CD8-positive, alpha-beta memory T cell (primary cell): ENCODE results near the gene CDT1. TPM values are rescaled to one million over a fixed set of nuclear protein-coding genes. Genes with fewer than 3 reads are reported as not detected.

ENCODE experiments used
- CTCF ChIA-PET: fragments of 350-600 bp; sonication (Branson Sonifier 250); formaldehyde crosslinking; loops from one replicate; lab custom pipeline; 2021; ENCODE audit warnings: antibody characterized with exemption; lab: Charles Lee
- POLR2A ChIA-PET: fragments of 350-600 bp; sonication (Branson Sonifier 250); formaldehyde crosslinking; loops from one replicate; lab custom pipeline; 2021; ENCODE audit warnings: antibody characterized with exemption; lab: Charles Lee
- DNase-seq, 5 donors: peaks; one replicate each; pipeline versions ENCODE4 v3.0.0 to v3.0.0-alpha.2; 2020 to 2022; ENCODE audit warnings: mixed read lengths in 1 of 5
- H3K27ac ChIP-seq: one replicate; pipeline ENCODE4 v1.7.0; 2013; ENCODE audit warnings: low read depth, mild to moderate bottlenecking, low read length, moderate library complexity
- H3K27me3 ChIP-seq: 2 replicates; pipeline ENCODE4 v1.7.0; 2013; ENCODE audit warnings: low read length, mild to moderate bottlenecking; ENCODE audit not compliant: insufficient read depth, poor library complexity, severe bottlenecking
- H3K36me3 ChIP-seq: 2 replicates; pipeline ENCODE4 v1.7.0; 2013; ENCODE audit warnings: mild to moderate bottlenecking, low read length, moderate library complexity; ENCODE audit not compliant: insufficient read depth
- H3K4me1 ChIP-seq: 2 replicates; pipeline ENCODE4 v1.7.0; 2013; ENCODE audit warnings: mild to moderate bottlenecking, low read length, moderate library complexity; ENCODE audit not compliant: insufficient read depth
- H3K4me3 ChIP-seq: 2 replicates; pipeline ENCODE4 v1.7.0; 2013; ENCODE audit warnings: mild to moderate bottlenecking, low read length
- H3K9me3 ChIP-seq: 2 replicates; pipeline ENCODE4 v1.7.0; 2013; ENCODE audit warnings: mild to moderate bottlenecking, low read length
- H3K27ac Mint-ChIP-seq, 8 donors: one replicate each; pipeline ENCODE4 v1.8.0; 2020 to 2021; ENCODE audit warnings: mixed read lengths in 8 of 8, mild to moderate bottlenecking in 6 of 8, inconsistent platforms in 3 of 8, moderate library complexity in 3 of 8
- H3K27me3 Mint-ChIP-seq, 2 donors: one replicate each; pipeline ENCODE4 v1.8.0; 2020 to 2021; ENCODE audit warnings: mixed read lengths in 2 of 2, mild to moderate bottlenecking in 1 of 2, moderate library complexity in 1 of 2
- H3K36me3 Mint-ChIP-seq, 3 donors: one replicate each; pipeline ENCODE4 v1.8.0; 2020 to 2021; ENCODE audit warnings: mixed read lengths in 3 of 3, inconsistent platforms in 1 of 3, mild to moderate bottlenecking in 1 of 3
- H3K4me1 Mint-ChIP-seq, 3 donors: one replicate each; pipeline ENCODE4 v1.8.0; 2020 to 2021; ENCODE audit warnings: mixed read lengths in 3 of 3, inconsistent platforms in 1 of 3, mild to moderate bottlenecking in 1 of 3
- H3K4me3 Mint-ChIP-seq, 7 donors: one replicate each; pipeline ENCODE4 v1.8.0; 2020 to 2021; ENCODE audit warnings: mixed read lengths in 7 of 7, mild to moderate bottlenecking in 6 of 7, moderate library complexity in 4 of 7, inconsistent platforms in 2 of 7
- H3K9me3 Mint-ChIP-seq, 5 donors: one replicate each; pipeline ENCODE4 v1.8.0; 2020 to 2022; ENCODE audit warnings: mixed read lengths in 5 of 5, mild to moderate bottlenecking in 3 of 5, moderate library complexity in 2 of 5, inconsistent platforms in 1 of 5
- polyA plus RNA-seq: library from polyadenylated mRNA; unstranded; fragments of 300-500 nt; fragmentation: Illumina TruSeq; gene quantifications from one replicate; pipeline ENCODE4 v1.2.3, GENCODE V29; 2021
- total RNA-seq, 2 experiments: library from RNA; stranded (reverse); gene quantifications; one replicate each; pipeline ENCODE4 v1.2.3, GENCODE V29; 2021

Gene CDT1
- total and polyA plus RNA-seq, 3 experiments from 2014 or later, result 0.26 to 106 (median 97.6) TPM

- peaks cover 10 to 48% (median 13%) of the 10 kb centered on the region in 3 donors for H3K4me1 Mint-ChIP-seq
- peaks cover 0 to 1% (median 0%) of the 10 kb centered on the region in 3 donors for H3K36me3 Mint-ChIP-seq
- ChIA-PET POLR2A (interaction anchor here (0.9 to 1.5 kb wide), 2 partner anchors 9 to 98 kb away, joined by 3 read pairs; no protein-coding TSS in a partner anchor), CTCF (interaction anchor here (0.6 to 3.4 kb wide), 5 partner anchors 11 to 209 kb away, joined by 3 to 18 read pairs (median 6); partner anchors contain the start of gene APRT)
- H3K27me3 ChIP-seq, result no peaks in the 10 kb centered on the region
- peaks cover 0 to 2% (median 0%) of the 10 kb centered on the region in 5 donors for H3K9me3 Mint-ChIP-seq
- H3K9me3 ChIP-seq, result no peaks in the 10 kb centered on the region
- H3K4me3 Mint-ChIP-seq, result peak overlapping the region in 4 of 7 donors; percentile 21 to 73 (median 38)
- peak overlapping the region; percentile 47 for H3K27ac ChIP-seq
- H3K27ac Mint-ChIP-seq, result peak overlapping the region in 4 of 8 donors; percentile 9 to 95 (median 59)
- H3K36me3 ChIP-seq, result no peaks in the 10 kb centered on the region
- no peaks in the 10 kb centered on the region for H3K27me3 Mint-ChIP-seq
- H3K4me1 ChIP-seq, result peaks cover 30% of the 10 kb centered on the region
- no peak overlapping the region for H3K4me3 ChIP-seq
- DNase-seq, result no peak
These were observed 3.4 kb upstream of the CDT1 start for GRCh38 chr16:88800277-88800592.

- peaks cover 0 to 9% (median 0%) of the 10 kb centered on the region in 3 donors for H3K36me3 Mint-ChIP-seq
- CTCF ChIA-PET, result interaction anchor here (1.0 to 2.1 kb wide), 3 partner anchors 11 to 67 kb away, joined by 3 to 11 read pairs (median 10); no protein-coding TSS in a partner anchor
These were observed 573 bp downstream of the CDT1 start for GRCh38 chr16:88804173-88804551.

DNA sequence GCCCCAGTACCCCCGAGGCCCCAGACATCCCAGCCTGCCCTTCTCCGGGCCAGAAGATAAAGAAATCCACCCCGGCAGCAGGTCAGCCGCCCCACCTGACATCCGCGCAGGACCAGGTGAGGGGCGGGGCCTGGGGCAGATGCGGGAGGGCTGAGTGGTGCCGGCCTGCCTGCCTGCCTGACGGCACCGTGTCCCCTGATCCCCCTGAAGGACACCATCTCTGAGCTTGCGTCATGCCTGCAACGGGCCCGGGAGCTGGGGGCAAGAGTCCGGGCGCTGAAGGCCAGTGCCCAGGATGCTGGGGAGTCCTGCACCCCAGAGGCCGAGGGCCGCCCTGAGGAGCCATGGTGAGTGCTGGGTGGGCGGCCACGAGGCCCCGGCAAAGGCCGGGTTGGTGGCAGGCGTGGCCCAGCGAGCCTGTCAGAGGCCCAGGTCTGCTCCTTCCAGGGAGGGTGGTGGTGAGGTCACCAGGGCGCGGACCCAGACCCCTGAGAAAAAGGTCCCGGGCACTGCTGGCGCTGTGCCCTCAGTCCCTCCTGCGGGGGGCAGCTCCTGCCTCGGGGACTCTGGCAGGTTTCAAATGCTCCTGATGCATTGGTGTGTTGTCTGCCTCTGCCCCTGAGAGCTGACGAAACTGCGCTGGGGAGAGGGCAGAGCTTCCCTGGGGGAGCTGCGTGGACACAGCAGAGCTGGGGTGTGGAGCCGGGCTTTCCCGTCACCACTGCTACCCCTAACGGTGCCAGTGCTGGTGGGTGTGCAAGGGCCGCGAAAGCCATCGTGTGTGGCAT lies 1.2 kb downstream of the CDT1 start:
- CTCF ChIA-PET, result interaction anchor here (1.0 to 4.9 kb wide), 3 partner anchors 11 to 67 kb away, joined by 3 to 15 read pairs (median 10); no protein-coding TSS in a partner anchor
- no peaks in the 10 kb centered on the region for H3K27me3 ChIP-seq
- peak overlapping the region; percentile 57 for H3K27ac ChIP-seq
- peaks cover 0 to 14% (median 0%) of the 10 kb centered on the region in 3 donors for H3K36me3 Mint-ChIP-seq
- POLR2A ChIA-PET, result no interaction called here
- peaks cover 9% of the 10 kb centered on the region for H3K36me3 ChIP-seq
- H3K27ac Mint-ChIP-seq, result peak overlapping the region in 2 of 8 donors; percentile 23 to 29
- peaks cover 0 to 2% (median 0%) of the 10 kb centered on the region in 5 donors for H3K9me3 Mint-ChIP-seq
- H3K4me1 ChIP-seq, result peaks cover 17% of the 10 kb centered on the region
- H3K27me3 Mint-ChIP-seq, result no peaks in the 10 kb centered on the region
- peaks cover 6 to 36% (median 10%) of the 10 kb centered on the region in 3 donors for H3K4me1 Mint-ChIP-seq
- H3K4me3 ChIP-seq, result no peak overlapping the region
- no peaks in the 10 kb centered on the region for H3K9me3 ChIP-seq
- peak in 2 of 5 donors; percentile 15 to 26 for DNase-seq
- peak overlapping the region in 5 of 7 donors; percentile 11 to 55 (median 37) for H3K4me3 Mint-ChIP-seq

More at GRCh38 chr16:88804173-88804551, 573 bp downstream of the CDT1 start:
- Mint-ChIP-seq H3K27me3 (no peaks in the 10 kb centered on the region), H3K4me1 (peaks cover 6 to 35% (median 10%) of the 10 kb centered on the region in 3 donors), H3K9me3 (peaks cover 0 to 2% (median 0%) of the 10 kb centered on the region in 5 donors), H3K27ac (peak overlapping the region in 2 of 8 donors; percentile 23 to 61), H3K4me3 (peak overlapping the region; percentile 11 to 85 (median 50))
- H3K9me3 ChIP-seq, result no peaks in the 10 kb centered on the region
- POLR2A ChIA-PET, result no interaction called here
- H3K27ac ChIP-seq, result peak overlapping the region; percentile 57
- H3K27me3 ChIP-seq, result no peaks in the 10 kb centered on the region
- H3K4me3 ChIP-seq, result no peak overlapping the region
- peaks cover 3% of the 10 kb centered on the region for H3K36me3 ChIP-seq
- peaks cover 23% of the 10 kb centered on the region for H3K4me1 ChIP-seq
- no peak for DNase-seq

DNA sequence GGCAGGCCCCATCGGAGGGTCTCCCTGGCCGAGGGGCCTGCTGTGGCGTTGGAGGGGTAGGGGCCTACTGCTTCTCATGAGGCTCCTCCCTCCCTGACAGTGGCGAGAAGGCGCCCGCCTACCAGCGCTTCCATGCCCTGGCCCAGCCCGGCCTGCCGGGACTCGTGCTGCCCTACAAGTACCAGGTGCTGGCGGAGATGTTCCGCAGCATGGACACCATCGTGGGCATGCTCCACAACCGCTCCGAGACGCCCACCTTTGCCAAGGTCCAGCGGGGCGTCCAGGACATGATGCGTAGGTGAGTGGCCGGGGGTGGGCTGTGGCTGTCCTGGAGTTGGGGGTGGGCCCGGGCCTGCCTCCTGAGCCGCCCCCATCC lies 1.7 kb downstream of the CDT1 start:
- Mint-ChIP-seq H3K36me3 (peaks cover 0 to 20% (median 0%) of the 10 kb centered on the region in 3 donors), H3K4me3 (peak overlapping the region in 1 of 7 donors; percentile 11), H3K27me3 (no peaks in the 10 kb centered on the region), H3K9me3 (peaks cover 0 to 2% (median 0%) of the 10 kb centered on the region in 5 donors), H3K27ac (no peak overlapping the region), H3K4me1 (peaks cover 6 to 36% (median 8%) of the 10 kb centered on the region in 3 donors)
- H3K4me3 ChIP-seq, result no peak overlapping the region
- peaks cover 17% of the 10 kb centered on the region for H3K4me1 ChIP-seq
- no peaks in the 10 kb centered on the region for H3K27me3 ChIP-seq
- peak overlapping the region; percentile 57 for H3K27ac ChIP-seq
- H3K9me3 ChIP-seq, result no peaks in the 10 kb centered on the region
- peaks cover 9% of the 10 kb centered on the region for H3K36me3 ChIP-seq
- POLR2A ChIA-PET, result no interaction called here
- CTCF ChIA-PET, result interaction anchor here (4.9 kb wide), 1 partner anchor 68 kb away, joined by 15 read pairs; no protein-coding TSS in a partner anchor
- DNase-seq, result no peak

DNA sequence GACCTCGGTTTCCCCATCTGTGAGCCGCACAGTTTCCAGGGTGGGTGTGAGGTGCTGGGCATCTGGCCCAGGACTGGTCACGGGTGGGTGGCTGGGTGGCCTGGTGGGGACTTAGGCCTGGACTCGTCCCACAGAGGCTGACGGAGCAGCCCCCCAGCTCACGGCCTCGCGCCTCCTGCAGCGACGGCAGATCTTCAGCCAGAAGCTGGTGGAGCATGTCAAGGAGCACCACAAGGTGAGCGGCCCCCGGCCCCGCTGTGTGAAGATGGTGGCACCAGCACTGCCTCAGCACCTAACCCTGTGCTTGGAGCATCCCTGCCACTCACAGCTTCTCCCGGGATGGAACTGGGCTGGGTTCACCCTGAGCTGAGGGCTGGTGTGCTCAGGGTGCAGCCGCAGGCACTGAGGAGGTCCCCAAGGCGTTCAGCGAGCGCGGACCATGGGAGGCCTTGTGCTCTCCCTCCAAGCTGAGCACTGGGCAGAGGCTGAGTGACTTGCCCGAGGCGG lies 2.4 kb downstream of the CDT1 start:
- ChIA-PET CTCF (interaction anchor here (0.7 to 4.9 kb wide), 2 partner anchors 69 to 410 kb away, joined by 3 to 15 read pairs; no protein-coding TSS in a partner anchor), POLR2A (interaction anchor here (0.5 to 0.6 kb wide), 2 partner anchors 22 to 157 kb away, joined by 4 read pairs; no protein-coding TSS in a partner anchor)
- H3K4me3 ChIP-seq, result no peak overlapping the region
- peaks cover 0 to 2% (median 0%) of the 10 kb centered on the region in 5 donors for H3K9me3 Mint-ChIP-seq
- H3K27ac Mint-ChIP-seq, result no peak overlapping the region
- H3K4me3 Mint-ChIP-seq, result no peak overlapping the region
- H3K9me3 ChIP-seq, result no peaks in the 10 kb centered on the region
- H3K36me3 Mint-ChIP-seq, result peaks cover 0 to 21% (median 0%) of the 10 kb centered on the region in 3 donors
- H3K27me3 ChIP-seq, result no peaks in the 10 kb centered on the region
- H3K27me3 Mint-ChIP-seq, result no peaks in the 10 kb centered on the region
- H3K4me1 ChIP-seq, result peaks cover 21% of the 10 kb centered on the region
- peaks cover 7 to 36% (median 13%) of the 10 kb centered on the region in 3 donors for H3K4me1 Mint-ChIP-seq
- peaks cover 9% of the 10 kb centered on the region for H3K36me3 ChIP-seq
- DNase-seq, result no peak
- H3K27ac ChIP-seq, result no peak overlapping the region

GRCh38 chr16:88806491-88807111 lies 3.0 kb downstream of the CDT1 start:
- Mint-ChIP-seq H3K9me3 (peaks cover 0 to 2% (median 0%) of the 10 kb centered on the region in 5 donors), H3K36me3 (peaks cover 0 to 22% (median 0%) of the 10 kb centered on the region in 3 donors), H3K27ac (no peak overlapping the region), H3K27me3 (no peaks in the 10 kb centered on the region), H3K4me1 (peaks cover 8 to 36% (median 14%) of the 10 kb centered on the region in 3 donors), H3K4me3 (no peak overlapping the region)
- POLR2A ChIA-PET, result interaction anchor here (0.6 kb wide), 1 partner anchor 23 kb away, joined by 4 read pairs; no protein-coding TSS in a partner anchor
- Histone ChIP-seq H3K27me3 (no peaks in the 10 kb centered on the region), H3K4me1 (peaks cover 24% of the 10 kb centered on the region), H3K9me3 (no peaks in the 10 kb centered on the region), H3K36me3 (peaks cover 9% of the 10 kb centered on the region), H3K27ac (no peak overlapping the region), H3K4me3 (no peak overlapping the region)
- no peak for DNase-seq
- CTCF ChIA-PET, result interaction anchor here (0.7 to 4.9 kb wide), 2 partner anchors 69 to 409 kb away, joined by 3 to 15 read pairs; no protein-coding TSS in a partner anchor

- ChIA-PET POLR2A (no interaction called here), CTCF (interaction anchor here (4.9 kb wide), 1 partner anchor 70 kb away, joined by 15 read pairs; no protein-coding TSS in a partner anchor)
These were observed 3.6 kb downstream of the CDT1 start for GRCh38 chr16:88807142-88807625.

More at GRCh38 chr16:88807142-88807625, 3.6 kb downstream of the CDT1 start:
- H3K4me3 ChIP-seq, result no peak overlapping the region
- H3K27ac ChIP-seq, result no peak overlapping the region
- peaks cover 9% of the 10 kb centered on the region for H3K36me3 ChIP-seq
- peaks cover 24% of the 10 kb centered on the region for H3K4me1 ChIP-seq
- H3K36me3 Mint-ChIP-seq, result peaks cover 0 to 25% (median 0%) of the 10 kb centered on the region in 3 donors
- no peaks in the 10 kb centered on the region for H3K27me3 ChIP-seq
- no peaks in the 10 kb centered on the region for H3K27me3 Mint-ChIP-seq
- H3K27ac Mint-ChIP-seq, result peak overlapping the region in 2 of 8 donors; percentile 38 to 70
- no peak for DNase-seq
- peaks cover 0 to 2% (median 0%) of the 10 kb centered on the region in 5 donors for H3K9me3 Mint-ChIP-seq
- no peak overlapping the region for H3K4me3 Mint-ChIP-seq
- H3K4me1 Mint-ChIP-seq, result peaks cover 8 to 36% (median 16%) of the 10 kb centered on the region in 3 donors
- H3K9me3 ChIP-seq, result no peaks in the 10 kb centered on the region
